Thyroid gland (tissue), 4 donors: ENCODE results near the gene PLBD2.

Experiments
- CTCF ChIP-seq, 6 experiments: fragments of 200-600 bp in 3 of 6; fragments of 450-650 bp in 3 of 6; sonication (generic) in 3 of 6; IDR thresholded peaks; one replicate each; pipeline ENCODE4 v1.5.1; 2016 to 2019; ENCODE audit warnings: antibody characterized with exemption in 6 of 6, mild to moderate bottlenecking in 2 of 6, inconsistent platforms in 1 of 6, moderate library complexity in 1 of 6
- POLR2A ChIP-seq, 2 donors: fragments of 450-650 bp; IDR thresholded peaks; one replicate each; pipeline ENCODE4 v1.6.1; 2017; ENCODE audit warnings: antibody characterized with exemption in 2 of 2, mild to moderate bottlenecking in 2 of 2, moderate library complexity in 1 of 2

- TF ChIP-seq CTCF (IDR thresholded peaks at IDR 0.05), result no peak
- TF ChIP-seq POLR2A (IDR thresholded peaks at IDR 0.05), result no peak
Measured at GRCh38 chr12:113316155-113316554, 42.2 kb upstream of the PLBD2 start.
